Vagina (tissue), 2 donors: ENCODE results near the gene FST. TPM values are rescaled to one million over a fixed set of nuclear protein-coding genes. Genes with fewer than 3 reads are reported as not detected.

Experiments
- DNase-seq, 2 donors: peaks; one replicate each; pipeline ENCODE4 v3.0.0-alpha.2; 2017; ENCODE audit errors: extremely low spot score in 2 of 2
- H3K27ac ChIP-seq: fragments of 200-600 bp; sonication (generic); one replicate; pipeline ENCODE4 v1.5.1; 2019
- H3K27me3 ChIP-seq: fragments of 200-600 bp; sonication (generic); one replicate; pipeline ENCODE4 v1.5.1; 2019
- H3K36me3 ChIP-seq, 2 donors: fragments of 200-600 bp; sonication (generic); one replicate each; pipeline ENCODE4 v1.5.1; 2017 to 2019
- H3K4me1 ChIP-seq: fragments of 200-600 bp; sonication (generic); one replicate; pipeline ENCODE4 v1.5.1; 2019
- H3K4me3 ChIP-seq, 2 donors: fragments of 200-600 bp; sonication (generic); 1 replicate in 1 of 2; 2 replicates in 1 of 2; pipeline ENCODE4 v1.5.1; 2016 to 2019
- H3K9me3 ChIP-seq: fragments of 200-600 bp; sonication (generic); one replicate; pipeline ENCODE4 v1.5.1; 2019
- POLR2A ChIP-seq, 2 donors: fragments of 450-650 bp; IDR thresholded peaks; one replicate each; pipeline ENCODE4 v1.6.1; 2017; ENCODE audit warnings: antibody characterized with exemption in 2 of 2, mild to moderate bottlenecking in 2 of 2, moderate library complexity in 2 of 2
- POLR2AphosphoS5 ChIP-seq, 2 donors: sonication (generic); formaldehyde crosslinking; IDR thresholded peaks; one replicate each; pipeline ENCODE4 v1.9.0; 2017; ENCODE audit warnings: antibody characterized with exemption in 2 of 2, mild to moderate bottlenecking in 2 of 2, low read depth in 1 of 2; ENCODE audit not compliant: insufficient read depth in 1 of 2
- intact Hi-C: fragments of 100-400 bp; cut with DNase I; formaldehyde crosslinking; loops from one replicate; pipeline ENCODE4 v1.15.1; 2023
- total RNA-seq: library from RNA; depleted of rRNA; stranded (reverse); fragments of >200 nt; gene quantifications from one replicate; pipeline ENCODE4 v1.2.3, GENCODE V29; 2016
- TF ChIP-seq, protein P1 (sequence below), 3 experiments: fragments of 450-650 bp in 2 of 3; fragments of 200-600 bp in 1 of 3; sonication (generic) in 1 of 3; IDR thresholded peaks; one replicate each; pipeline ENCODE4 v1.5.1; 2017 to 2019; ENCODE audit warnings: antibody characterized with exemption in 3 of 3, mild to moderate bottlenecking in 2 of 3, moderate library complexity in 2 of 3

The FST gene
- total RNA-seq, 1 donor from 2014 or later: 5.6 TPM

DNA sequence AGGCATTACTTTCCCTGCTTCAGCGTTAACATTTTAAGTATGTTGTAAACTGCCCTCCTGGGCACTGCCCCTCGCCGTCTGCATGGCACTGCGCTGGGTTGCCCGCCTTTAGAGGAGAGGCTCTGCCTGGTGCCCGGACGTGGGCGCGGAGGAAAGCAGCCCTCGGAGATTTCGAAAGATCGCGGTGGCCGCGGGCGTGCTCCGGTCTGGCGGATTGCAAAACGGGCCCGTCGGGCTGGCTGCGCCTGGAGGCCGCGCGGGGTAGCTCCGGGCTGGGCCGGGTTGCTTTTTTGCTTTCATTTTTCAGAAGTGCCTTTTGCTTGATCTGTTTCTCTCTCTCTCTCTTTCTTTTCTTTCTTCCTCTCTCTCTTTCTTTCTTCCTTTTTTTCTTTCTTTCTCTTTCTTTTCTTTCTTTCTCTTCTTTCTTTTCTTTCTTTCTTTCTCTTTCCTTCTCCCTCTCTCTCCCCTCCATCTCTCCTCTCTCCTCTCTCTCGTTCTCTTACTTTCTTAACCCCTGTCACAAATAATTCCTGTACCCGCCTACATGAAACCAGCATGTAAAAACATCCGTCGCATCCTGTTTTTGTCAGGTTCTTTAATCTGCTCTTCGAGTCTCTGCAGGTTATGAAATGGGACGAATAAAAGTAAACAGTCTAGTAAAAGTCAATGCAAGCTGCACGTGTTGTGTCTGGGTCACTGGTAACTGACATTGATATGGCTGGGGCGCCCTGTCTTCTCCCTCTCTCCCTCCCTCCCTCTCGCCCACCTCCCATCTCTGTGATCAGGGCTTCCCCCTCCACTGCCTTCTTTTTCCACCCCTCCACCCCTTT is 1.7 kb downstream of the FST start:
- H3K27me3 ChIP-seq: no peaks in the 10 kb centered on the region
- no peak for DNase-seq
- intact Hi-C loops: no loop called here
- H3K9me3 ChIP-seq: no peaks in the 10 kb centered on the region
- peak overlapping the region; percentile 68 for H3K27ac ChIP-seq
- no peaks in the 10 kb centered on the region for H3K36me3 ChIP-seq
- peaks cover 28% of the 10 kb centered on the region for H3K4me1 ChIP-seq
- H3K4me3 ChIP-seq: peak overlapping the region; percentile 47 to 71
- TF ChIP-seq POLR2A (IDR thresholded peaks at IDR 0.05) (no peak), POLR2AphosphoS5 (IDR thresholded peaks at IDR 0.05; ENCODE audit: insufficient read depth in 1 of 2, low read depth in 1 of 2) (peak in 1 of 2 donors; percentile 60)
- TF ChIP-seq, protein P1, sequence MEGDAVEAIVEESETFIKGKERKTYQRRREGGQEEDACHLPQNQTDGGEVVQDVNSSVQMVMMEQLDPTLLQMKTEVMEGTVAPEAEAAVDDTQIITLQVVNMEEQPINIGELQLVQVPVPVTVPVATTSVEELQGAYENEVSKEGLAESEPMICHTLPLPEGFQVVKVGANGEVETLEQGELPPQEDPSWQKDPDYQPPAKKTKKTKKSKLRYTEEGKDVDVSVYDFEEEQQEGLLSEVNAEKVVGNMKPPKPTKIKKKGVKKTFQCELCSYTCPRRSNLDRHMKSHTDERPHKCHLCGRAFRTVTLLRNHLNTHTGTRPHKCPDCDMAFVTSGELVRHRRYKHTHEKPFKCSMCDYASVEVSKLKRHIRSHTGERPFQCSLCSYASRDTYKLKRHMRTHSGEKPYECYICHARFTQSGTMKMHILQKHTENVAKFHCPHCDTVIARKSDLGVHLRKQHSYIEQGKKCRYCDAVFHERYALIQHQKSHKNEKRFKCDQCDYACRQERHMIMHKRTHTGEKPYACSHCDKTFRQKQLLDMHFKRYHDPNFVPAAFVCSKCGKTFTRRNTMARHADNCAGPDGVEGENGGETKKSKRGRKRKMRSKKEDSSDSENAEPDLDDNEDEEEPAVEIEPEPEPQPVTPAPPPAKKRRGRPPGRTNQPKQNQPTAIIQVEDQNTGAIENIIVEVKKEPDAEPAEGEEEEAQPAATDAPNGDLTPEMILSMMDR (IDR thresholded peaks at IDR 0.05): peak in 1 of 3 experiments; percentile 35

DNA sequence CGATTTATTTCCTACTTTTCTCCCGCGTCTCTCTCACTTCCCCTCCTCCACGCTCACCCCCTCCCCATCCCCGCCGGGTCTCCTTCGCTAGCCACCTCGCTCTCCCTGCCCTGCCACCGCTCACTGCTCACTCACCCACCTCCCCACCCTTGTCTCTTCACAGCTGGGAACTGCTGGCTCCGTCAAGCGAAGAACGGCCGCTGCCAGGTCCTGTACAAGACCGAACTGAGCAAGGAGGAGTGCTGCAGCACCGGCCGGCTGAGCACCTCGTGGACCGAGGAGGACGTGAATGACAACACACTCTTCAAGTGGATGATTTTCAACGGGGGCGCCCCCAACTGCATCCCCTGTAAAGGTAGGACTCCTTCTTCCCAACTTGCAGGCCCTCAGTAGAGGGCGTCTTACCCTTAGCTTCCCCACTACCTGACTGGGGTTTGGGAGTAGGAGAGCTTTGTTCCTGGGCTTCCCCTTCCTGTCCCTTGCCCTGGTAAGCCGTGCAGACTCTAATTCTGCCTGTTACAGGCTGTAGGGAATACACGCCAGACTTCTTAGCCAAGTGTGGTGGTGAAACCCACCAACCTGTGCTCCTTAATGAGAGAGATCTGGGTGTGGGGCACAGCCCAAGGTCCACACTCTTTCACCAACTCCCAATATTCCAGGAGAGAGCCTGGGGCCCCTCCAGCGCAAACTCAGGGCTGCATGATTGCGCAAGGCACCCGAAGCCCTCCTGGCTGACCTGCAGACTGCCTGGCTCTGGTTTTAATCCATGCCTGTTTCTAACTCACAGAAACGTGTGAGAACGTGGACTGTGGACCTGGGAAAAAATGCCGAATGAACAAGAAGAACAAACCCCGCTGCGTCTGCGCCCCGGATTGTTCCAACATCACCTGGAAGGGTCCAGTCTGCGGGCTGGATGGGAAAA is 2.5 kb downstream of the FST start:
- Histone ChIP-seq H3K27me3 (no peaks in the 10 kb centered on the region), H3K9me3 (no peaks in the 10 kb centered on the region), H3K27ac (peak overlapping the region; percentile 68), H3K4me1 (peaks cover 28% of the 10 kb centered on the region), H3K4me3 (peak overlapping the region; percentile 47 to 71), H3K36me3 (no peaks in the 10 kb centered on the region)
- TF ChIP-seq, protein P1 (IDR thresholded peaks at IDR 0.05): no peak
- TF ChIP-seq POLR2A (IDR thresholded peaks at IDR 0.05) (no peak), POLR2AphosphoS5 (IDR thresholded peaks at IDR 0.05; ENCODE audit: insufficient read depth in 1 of 2, low read depth in 1 of 2) (no peak)
- DNase-seq: no peak
- intact Hi-C loops: no loop called here

GRCh38 chr5:53487436-53487835 is 7.0 kb downstream of the FST start:
- intact Hi-C loops: no loop called here
- peaks cover 13% of the 10 kb centered on the region for H3K4me1 ChIP-seq
- no peak for DNase-seq
- no peak overlapping the region for H3K4me3 ChIP-seq
- no peaks in the 10 kb centered on the region for H3K9me3 ChIP-seq
- no peak overlapping the region for H3K27ac ChIP-seq
- TF ChIP-seq POLR2AphosphoS5 (IDR thresholded peaks at IDR 0.05; ENCODE audit: insufficient read depth in 1 of 2, low read depth in 1 of 2): no peak
- TF ChIP-seq, protein P1 (IDR thresholded peaks at IDR 0.05): no peak
- TF ChIP-seq POLR2A (IDR thresholded peaks at IDR 0.05): no peak
- H3K27me3 ChIP-seq: no peaks in the 10 kb centered on the region
- no peaks in the 10 kb centered on the region for H3K36me3 ChIP-seq

GRCh38 chr5:53488195-53488722 is 7.8 kb downstream of the FST start:
- no peak for DNase-seq
- Histone ChIP-seq H3K36me3 (no peaks in the 10 kb centered on the region), H3K27me3 (no peaks in the 10 kb centered on the region), H3K9me3 (no peaks in the 10 kb centered on the region), H3K27ac (no peak overlapping the region), H3K4me3 (no peak overlapping the region), H3K4me1 (peaks cover 4% of the 10 kb centered on the region)
- TF ChIP-seq POLR2A (IDR thresholded peaks at IDR 0.05) (no peak), POLR2AphosphoS5 (IDR thresholded peaks at IDR 0.05; ENCODE audit: insufficient read depth in 1 of 2, low read depth in 1 of 2) (no peak)
- TF ChIP-seq, protein P1 (IDR thresholded peaks at IDR 0.05): no peak
- intact Hi-C loops: no loop called here
